Loucy (cell line): Measurements from ENCODE around the gene CADM2.

ENCODE experiments used
- H2AFZ ChIP-seq: fragments of 200-600 bp; sonication (generic); 2 replicates; pipeline ENCODE4 v1.6.0; 2016; ENCODE audit warnings: antibody characterized with exemption, mild to moderate bottlenecking, low read length, moderate library complexity
- H3F3A ChIP-seq: fragments of 200-600 bp; 2 replicates; pipeline ENCODE4 v1.6.0; 2016; ENCODE audit warnings: antibody characterized with exemption, low read depth, mild to moderate bottlenecking
- H3K27me3 ChIP-seq: fragments of 200-600 bp; sonication (generic); 2 replicates; pipeline ENCODE4 v1.6.1; 2014; ENCODE audit warnings: low read length, mild to moderate bottlenecking; ENCODE audit not compliant: insufficient read depth, poor library complexity, severe bottlenecking
- H3K36me3 ChIP-seq: fragments of 200-600 bp; sonication (generic); 2 replicates; pipeline ENCODE4 v1.6.1; 2016; ENCODE audit warnings: low read length; ENCODE audit not compliant: insufficient read depth
- H3K4me1 ChIP-seq: fragments of 200-600 bp; sonication (generic); 2 replicates; pipeline ENCODE4 v1.5.1; 2014; ENCODE audit warnings: low read length, mild to moderate bottlenecking; ENCODE audit not compliant: insufficient read depth, poor library complexity, severe bottlenecking
- H3K4me2 ChIP-seq: fragments of 200-600 bp; sonication (generic); 2 replicates; pipeline ENCODE4 v1.6.0; 2014; ENCODE audit warnings: antibody characterized with exemption, low read length, low read depth, mild to moderate bottlenecking; ENCODE audit not compliant: poor library complexity, severe bottlenecking
- H3K4me3 ChIP-seq: fragments of 200-600 bp; sonication (generic); 2 replicates; pipeline ENCODE4 v1.5.1; 2014; ENCODE audit warnings: low read length, mild to moderate bottlenecking, mixed read lengths; ENCODE audit not compliant: poor library complexity, severe bottlenecking
- H3K79me2 ChIP-seq: fragments of 200-600 bp; sonication (generic); 2 replicates; pipeline ENCODE4 v1.6.1; 2014; ENCODE audit warnings: low read length; ENCODE audit not compliant: insufficient read depth
- H3K9ac ChIP-seq: fragments of 200-600 bp; sonication (generic); 2 replicates; pipeline ENCODE4 v1.6.0; 2014; ENCODE audit warnings: mild to moderate bottlenecking, low read depth, low read length, moderate library complexity; ENCODE audit not compliant: poor library complexity, severe bottlenecking
- H3K9me2 ChIP-seq: fragments of 200-600 bp; sonication (generic); replicated peaks from 2 replicates; pipeline ENCODE4 v1.6.1; 2016; ENCODE audit warnings: low read depth, low read length, mixed read lengths
- H3K9me3 ChIP-seq: fragments of 200-600 bp; sonication (generic); 2 replicates; pipeline ENCODE4 v1.6.1; 2014; ENCODE audit warnings: mild to moderate bottlenecking, antibody characterized with exemption, low read length, low read depth; ENCODE audit not compliant: insufficient read depth
- H4K20me1 ChIP-seq: fragments of 200-600 bp; sonication (generic); 2 replicates; pipeline ENCODE4 v1.6.0; 2014; ENCODE audit warnings: antibody characterized with exemption, low read length, mild to moderate bottlenecking; ENCODE audit not compliant: insufficient read depth, poor library complexity, severe bottlenecking
- EZH2phosphoT487 ChIP-seq: fragments of 200-600 bp; IDR thresholded peaks from 2 replicates; pipeline ENCODE4 v1.6.1; 2018; ENCODE audit warnings: antibody characterized with exemption, mild to moderate bottlenecking, moderate library complexity, borderline replicate concordance
- TF ChIP-seq, protein P1 (sequence below): fragments of 200-600 bp; sonication (generic); conservative IDR thresholded peaks from 2 replicates; pipeline ENCODE4 v1.5.1; 2014; ENCODE audit warnings: mild to moderate bottlenecking, antibody characterized with exemption, low read length

CADM2 gene

DNA sequence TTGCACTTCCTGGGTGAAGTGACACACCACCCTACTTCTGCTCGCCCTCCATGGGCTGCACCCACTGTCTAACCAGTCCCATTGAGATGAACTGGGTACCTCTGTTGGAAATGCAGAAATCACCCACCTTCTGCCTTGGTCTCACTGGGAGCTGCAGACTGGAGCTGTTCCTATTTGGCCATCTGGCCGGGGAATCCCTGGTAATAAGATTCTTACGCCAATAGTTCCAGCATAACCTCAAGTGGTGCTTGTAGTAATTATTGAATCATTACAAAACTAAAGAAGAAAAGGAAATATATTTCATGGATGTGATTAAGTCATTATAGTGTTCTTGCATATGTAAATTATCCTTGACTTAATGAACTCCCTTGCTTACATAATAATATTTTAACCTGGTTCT lies 841.9 kb downstream of the CADM2 start:
- H3K36me3 ChIP-seq: no peaks in the 10 kb centered on the region
- no peaks in the 10 kb centered on the region for H3K9me3 ChIP-seq
- H3F3A ChIP-seq: no peaks in the 10 kb centered on the region
- no peak overlapping the region for H3K9ac ChIP-seq
- TF ChIP-seq, protein P1, sequence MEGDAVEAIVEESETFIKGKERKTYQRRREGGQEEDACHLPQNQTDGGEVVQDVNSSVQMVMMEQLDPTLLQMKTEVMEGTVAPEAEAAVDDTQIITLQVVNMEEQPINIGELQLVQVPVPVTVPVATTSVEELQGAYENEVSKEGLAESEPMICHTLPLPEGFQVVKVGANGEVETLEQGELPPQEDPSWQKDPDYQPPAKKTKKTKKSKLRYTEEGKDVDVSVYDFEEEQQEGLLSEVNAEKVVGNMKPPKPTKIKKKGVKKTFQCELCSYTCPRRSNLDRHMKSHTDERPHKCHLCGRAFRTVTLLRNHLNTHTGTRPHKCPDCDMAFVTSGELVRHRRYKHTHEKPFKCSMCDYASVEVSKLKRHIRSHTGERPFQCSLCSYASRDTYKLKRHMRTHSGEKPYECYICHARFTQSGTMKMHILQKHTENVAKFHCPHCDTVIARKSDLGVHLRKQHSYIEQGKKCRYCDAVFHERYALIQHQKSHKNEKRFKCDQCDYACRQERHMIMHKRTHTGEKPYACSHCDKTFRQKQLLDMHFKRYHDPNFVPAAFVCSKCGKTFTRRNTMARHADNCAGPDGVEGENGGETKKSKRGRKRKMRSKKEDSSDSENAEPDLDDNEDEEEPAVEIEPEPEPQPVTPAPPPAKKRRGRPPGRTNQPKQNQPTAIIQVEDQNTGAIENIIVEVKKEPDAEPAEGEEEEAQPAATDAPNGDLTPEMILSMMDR: no peak
- no peak for TF ChIP-seq EZH2phosphoT487
- H3K4me3 ChIP-seq: no peak overlapping the region
- H4K20me1 ChIP-seq: no peaks in the 10 kb centered on the region
- H3K27me3 ChIP-seq: no peaks in the 10 kb centered on the region
- no peaks in the 10 kb centered on the region for H3K4me1 ChIP-seq
- H3K79me2 ChIP-seq: no peaks in the 10 kb centered on the region
- H3K9me2 ChIP-seq: no peaks in the 10 kb centered on the region
- H3K4me2 ChIP-seq: no peak overlapping the region
- no peak overlapping the region for H2AFZ ChIP-seq

DNA sequence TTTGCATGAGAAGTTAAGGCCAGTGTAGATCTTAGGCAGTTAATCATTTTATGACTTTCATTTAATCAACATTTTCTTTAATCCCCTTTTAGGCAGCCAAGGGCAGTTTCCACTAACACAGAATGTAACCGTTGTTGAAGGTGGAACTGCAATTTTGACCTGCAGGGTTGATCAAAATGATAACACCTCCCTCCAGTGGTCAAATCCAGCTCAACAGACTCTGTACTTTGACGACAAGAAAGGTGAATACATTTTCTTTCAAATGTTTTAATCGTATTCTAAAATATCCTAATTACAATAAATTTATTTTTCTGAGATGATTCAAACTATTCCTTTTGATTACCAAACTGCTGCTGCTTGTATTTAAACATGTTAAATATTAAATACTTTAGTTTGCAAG lies 843.2 kb downstream of the CADM2 start:
- Histone ChIP-seq H4K20me1 (no peaks in the 10 kb centered on the region), H3K4me2 (no peak overlapping the region), H3K4me1 (no peaks in the 10 kb centered on the region), H3K4me3 (no peak overlapping the region), H3F3A (no peaks in the 10 kb centered on the region), H3K9me2 (no peaks in the 10 kb centered on the region), H2AFZ (no peak overlapping the region), H3K79me2 (no peaks in the 10 kb centered on the region), H3K36me3 (no peaks in the 10 kb centered on the region), H3K27me3 (no peaks in the 10 kb centered on the region), H3K9me3 (no peaks in the 10 kb centered on the region), H3K9ac (no peak overlapping the region)
- TF ChIP-seq, protein P1: no peak; the same call in 1 of the 2 replicates

DNA sequence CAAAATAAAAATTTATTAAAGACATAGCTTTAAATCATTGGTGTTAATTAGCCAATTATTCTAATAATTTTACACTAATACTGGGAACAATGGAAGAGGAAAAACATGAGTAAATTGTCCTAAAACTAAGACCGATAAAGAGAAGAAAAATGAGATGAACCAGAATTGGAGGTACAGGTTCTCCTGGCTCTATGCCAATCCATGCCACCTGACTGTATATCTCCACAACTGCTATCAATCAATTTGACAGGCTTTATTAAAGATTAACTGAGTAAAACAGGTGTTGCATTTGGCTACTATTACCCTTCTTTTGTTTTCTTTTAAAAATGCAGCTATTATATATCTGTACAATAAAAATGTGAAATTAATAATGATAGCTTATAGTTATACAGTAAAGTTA lies 850.0 kb downstream of the CADM2 start:
- no peak for TF ChIP-seq EZH2phosphoT487
- TF ChIP-seq, protein P1: no peak
- Histone ChIP-seq H3K79me2 (no peaks in the 10 kb centered on the region), H2AFZ (no peak overlapping the region), H3K9me3 (no peaks in the 10 kb centered on the region), H3K36me3 (no peaks in the 10 kb centered on the region), H3K4me2 (no peak overlapping the region), H3K9ac (no peak overlapping the region), H3K27me3 (no peaks in the 10 kb centered on the region), H3F3A (no peaks in the 10 kb centered on the region), H4K20me1 (no peaks in the 10 kb centered on the region), H3K9me2 (no peaks in the 10 kb centered on the region), H3K4me3 (no peak overlapping the region), H3K4me1 (no peaks in the 10 kb centered on the region)
